ENCODE results near the gene CNTNAP5. TPM values are rescaled to one million over a fixed set of nuclear protein-coding genes. Genes with fewer than 3 reads are reported as not detected.

Gene CNTNAP5
- total and polyA plus RNA-seq, 5 donors from 2014 or later: not detected

- Mint-ChIP-seq H3K27me3 (no peaks in the 10 kb centered on the region), H3K36me3 (no peaks in the 10 kb centered on the region)
- H3K4me1 ChIP-seq (ENCODE audit: control insufficient read depth, insufficient read depth, low read length, poor library complexity, severe bottlenecking): no peaks in the 10 kb centered on the region
These were observed 861.1 kb downstream of the CNTNAP5 start for GRCh38 chr2:124886216-124886615.

GRCh38 chr2:124887466-124887865 lies 862.4 kb downstream of the CNTNAP5 start:
- H3K27ac ChIP-seq (ENCODE audit: insufficient read depth, low read length, poor library complexity, severe bottlenecking): no peak overlapping the region
- H3K4me3 ChIP-seq (ENCODE audit: low read depth, low read length): no peak overlapping the region
- Mint-ChIP-seq H3K27me3 (no peaks in the 10 kb centered on the region), H3K27ac (no peak overlapping the region), H3K9me3 (peaks cover 0 to 27% (median 6%) of the 10 kb centered on the region in 7 donors), H3K4me3 (no peak overlapping the region), H3K36me3 (no peaks in the 10 kb centered on the region), H3K4me1 (no peaks in the 10 kb centered on the region)
- no peak for DNase-seq
- ATAC-seq (ENCODE audit: low read depth in 2 of 2): no peak
- H3K4me1 ChIP-seq (ENCODE audit: control insufficient read depth, insufficient read depth, low read length, poor library complexity, severe bottlenecking): no peaks in the 10 kb centered on the region
- H3K9me3 ChIP-seq (ENCODE audit: control insufficient read depth in 2 of 2, low read length in 2 of 2): peaks cover 0 to 4% of the 10 kb centered on the region in 2 experiments
- H3K27me3 ChIP-seq (ENCODE audit: control insufficient read depth, insufficient read depth, low read length): no peaks in the 10 kb centered on the region
- H3K36me3 ChIP-seq (ENCODE audit: control insufficient read depth, insufficient read depth, low read length): no peaks in the 10 kb centered on the region

More at GRCh38 chr2:124886216-124886615, 861.1 kb downstream of the CNTNAP5 start:
- ATAC-seq (ENCODE audit: low read depth in 2 of 2) (no peak), DNase-seq (no peak)
- Histone ChIP-seq H3K27me3 (ENCODE audit: control insufficient read depth, insufficient read depth, low read length) (no peaks in the 10 kb centered on the region), H3K9me3 (ENCODE audit: control insufficient read depth in 2 of 2, low read length in 2 of 2) (no peaks in the 10 kb centered on the region), H3K36me3 (ENCODE audit: control insufficient read depth, insufficient read depth, low read length) (no peaks in the 10 kb centered on the region), H3K27ac (ENCODE audit: insufficient read depth, low read length, poor library complexity, severe bottlenecking) (no peak overlapping the region), H3K4me3 (ENCODE audit: low read depth, low read length) (no peak overlapping the region)
- no peak overlapping the region for H3K27ac Mint-ChIP-seq
- no peak overlapping the region for H3K4me3 Mint-ChIP-seq
- no peaks in the 10 kb centered on the region for H3K4me1 Mint-ChIP-seq
- H3K9me3 Mint-ChIP-seq: peaks cover 0 to 35% (median 6%) of the 10 kb centered on the region in 7 donors

- no peaks in the 10 kb centered on the region for H3K27me3 Mint-ChIP-seq
- H3K4me1 Mint-ChIP-seq: no peaks in the 10 kb centered on the region
- no peaks in the 10 kb centered on the region for H3K36me3 Mint-ChIP-seq
- Histone ChIP-seq H3K27me3 (ENCODE audit: control insufficient read depth, insufficient read depth, low read length) (no peaks in the 10 kb centered on the region), H3K9me3 (ENCODE audit: control insufficient read depth in 2 of 2, low read length in 2 of 2) (peaks cover 0 to 4% of the 10 kb centered on the region in 2 experiments), H3K27ac (ENCODE audit: insufficient read depth, low read length, poor library complexity, severe bottlenecking) (no peak overlapping the region), H3K4me3 (ENCODE audit: low read depth, low read length) (no peak overlapping the region), H3K4me1 (ENCODE audit: control insufficient read depth, insufficient read depth, low read length, poor library complexity, severe bottlenecking) (no peaks in the 10 kb centered on the region), H3K36me3 (ENCODE audit: control insufficient read depth, insufficient read depth, low read length) (no peaks in the 10 kb centered on the region)
- no peak for ATAC-seq (ENCODE audit: low read depth in 2 of 2)
- no peak overlapping the region for H3K4me3 Mint-ChIP-seq
- H3K9me3 Mint-ChIP-seq: peaks cover 0 to 25% (median 6%) of the 10 kb centered on the region in 7 donors
- H3K27ac Mint-ChIP-seq: no peak overlapping the region
- DNase-seq: no peak
These were observed 863.3 kb downstream of the CNTNAP5 start for GRCh38 chr2:124888431-124888830.

- no peak for ATAC-seq (ENCODE audit: low read depth in 2 of 2)
- Histone ChIP-seq H3K36me3 (ENCODE audit: control insufficient read depth, insufficient read depth, low read length) (no peaks in the 10 kb centered on the region), H3K4me1 (ENCODE audit: control insufficient read depth, insufficient read depth, low read length, poor library complexity, severe bottlenecking) (no peaks in the 10 kb centered on the region), H3K27me3 (ENCODE audit: control insufficient read depth, insufficient read depth, low read length) (no peaks in the 10 kb centered on the region), H3K27ac (ENCODE audit: insufficient read depth, low read length, poor library complexity, severe bottlenecking) (no peak overlapping the region), H3K4me3 (ENCODE audit: low read depth, low read length) (no peak overlapping the region), H3K9me3 (ENCODE audit: control insufficient read depth in 2 of 2, low read length in 2 of 2) (peaks cover 0 to 4% of the 10 kb centered on the region in 2 experiments)
- no peaks in the 10 kb centered on the region for H3K27me3 Mint-ChIP-seq
- H3K4me3 Mint-ChIP-seq: no peak overlapping the region
- no peak for DNase-seq
- no peaks in the 10 kb centered on the region for H3K36me3 Mint-ChIP-seq
- H3K4me1 Mint-ChIP-seq: no peaks in the 10 kb centered on the region
- H3K9me3 Mint-ChIP-seq: peaks cover 0 to 25% (median 5%) of the 10 kb centered on the region in 7 donors
- H3K27ac Mint-ChIP-seq: no peak overlapping the region
These were observed 869.1 kb downstream of the CNTNAP5 start for GRCh38 chr2:124894199-124894598.

GRCh38 chr2:124898827-124899226 lies 873.7 kb downstream of the CNTNAP5 start:
- Mint-ChIP-seq H3K27me3 (no peaks in the 10 kb centered on the region), H3K4me3 (no peak overlapping the region), H3K4me1 (no peaks in the 10 kb centered on the region), H3K27ac (no peak overlapping the region), H3K9me3 (peaks cover 1 to 36% (median 7%) of the 10 kb centered on the region in 7 donors), H3K36me3 (no peaks in the 10 kb centered on the region)
- Histone ChIP-seq H3K4me3 (ENCODE audit: low read depth, low read length) (no peak overlapping the region), H3K36me3 (ENCODE audit: control insufficient read depth, insufficient read depth, low read length) (no peaks in the 10 kb centered on the region), H3K27ac (ENCODE audit: insufficient read depth, low read length, poor library complexity, severe bottlenecking) (no peak overlapping the region), H3K27me3 (ENCODE audit: control insufficient read depth, insufficient read depth, low read length) (no peaks in the 10 kb centered on the region), H3K4me1 (ENCODE audit: control insufficient read depth, insufficient read depth, low read length, poor library complexity, severe bottlenecking) (no peaks in the 10 kb centered on the region), H3K9me3 (ENCODE audit: control insufficient read depth in 2 of 2, low read length in 2 of 2) (no peaks in the 10 kb centered on the region)
- no peak for DNase-seq
- ATAC-seq (ENCODE audit: low read depth in 2 of 2): no peak

- Histone ChIP-seq H3K4me1 (ENCODE audit: control insufficient read depth, insufficient read depth, low read length, poor library complexity, severe bottlenecking) (no peaks in the 10 kb centered on the region), H3K4me3 (ENCODE audit: low read depth, low read length) (no peak overlapping the region), H3K9me3 (ENCODE audit: control insufficient read depth in 2 of 2, low read length in 2 of 2) (no peaks in the 10 kb centered on the region), H3K27ac (ENCODE audit: insufficient read depth, low read length, poor library complexity, severe bottlenecking) (no peak overlapping the region), H3K27me3 (ENCODE audit: control insufficient read depth, insufficient read depth, low read length) (no peaks in the 10 kb centered on the region), H3K36me3 (ENCODE audit: control insufficient read depth, insufficient read depth, low read length) (no peaks in the 10 kb centered on the region)
- H3K4me1 Mint-ChIP-seq: no peaks in the 10 kb centered on the region
- H3K9me3 Mint-ChIP-seq: peaks cover 0 to 16% (median 4%) of the 10 kb centered on the region in 7 donors
- H3K27me3 Mint-ChIP-seq: no peaks in the 10 kb centered on the region
- no peak overlapping the region for H3K27ac Mint-ChIP-seq
- no peak for ATAC-seq (ENCODE audit: low read depth in 2 of 2)
- DNase-seq: no peak
- H3K36me3 Mint-ChIP-seq: no peaks in the 10 kb centered on the region
- no peak overlapping the region for H3K4me3 Mint-ChIP-seq
These were observed 883.3 kb downstream of the CNTNAP5 start for GRCh38 chr2:124908411-124908810.

- Mint-ChIP-seq H3K27ac (no peak overlapping the region), H3K36me3 (no peaks in the 10 kb centered on the region), H3K4me3 (no peak overlapping the region), H3K9me3 (peaks cover 0 to 15% (median 4%) of the 10 kb centered on the region in 7 donors), H3K4me1 (no peaks in the 10 kb centered on the region), H3K27me3 (no peaks in the 10 kb centered on the region)
- Histone ChIP-seq H3K27me3 (ENCODE audit: control insufficient read depth, insufficient read depth, low read length) (no peaks in the 10 kb centered on the region), H3K4me3 (ENCODE audit: low read depth, low read length) (no peak overlapping the region), H3K27ac (ENCODE audit: insufficient read depth, low read length, poor library complexity, severe bottlenecking) (no peak overlapping the region), H3K36me3 (ENCODE audit: control insufficient read depth, insufficient read depth, low read length) (no peaks in the 10 kb centered on the region), H3K9me3 (ENCODE audit: control insufficient read depth in 2 of 2, low read length in 2 of 2) (no peaks in the 10 kb centered on the region), H3K4me1 (ENCODE audit: control insufficient read depth, insufficient read depth, low read length, poor library complexity, severe bottlenecking) (no peaks in the 10 kb centered on the region)
- ATAC-seq (ENCODE audit: low read depth in 2 of 2) (no peak), DNase-seq (no peak)
These were observed 886.5 kb downstream of the CNTNAP5 start for GRCh38 chr2:124911560-124911959.

GRCh38 chr2:124913868-124914267 lies 888.8 kb downstream of the CNTNAP5 start:
- no peaks in the 10 kb centered on the region for H3K36me3 ChIP-seq (ENCODE audit: control insufficient read depth, insufficient read depth, low read length)
- no peak overlapping the region for H3K4me3 ChIP-seq (ENCODE audit: low read depth, low read length)
- Mint-ChIP-seq H3K27ac (no peak overlapping the region), H3K27me3 (no peaks in the 10 kb centered on the region), H3K36me3 (no peaks in the 10 kb centered on the region), H3K4me3 (no peak overlapping the region), H3K9me3 (peaks cover 0 to 22% (median 4%) of the 10 kb centered on the region in 7 donors), H3K4me1 (no peaks in the 10 kb centered on the region)
- no peak for ATAC-seq (ENCODE audit: low read depth in 2 of 2)
- no peaks in the 10 kb centered on the region for H3K27me3 ChIP-seq (ENCODE audit: control insufficient read depth, insufficient read depth, low read length)
- no peaks in the 10 kb centered on the region for H3K4me1 ChIP-seq (ENCODE audit: control insufficient read depth, insufficient read depth, low read length, poor library complexity, severe bottlenecking)
- no peak overlapping the region for H3K27ac ChIP-seq (ENCODE audit: insufficient read depth, low read length, poor library complexity, severe bottlenecking)
- no peaks in the 10 kb centered on the region for H3K9me3 ChIP-seq (ENCODE audit: control insufficient read depth in 2 of 2, low read length in 2 of 2)
- no peak for DNase-seq

Data from CD4-positive, CD25-positive, alpha-beta regulatory T cell (primary cell).